ENCODE measurements around the gene MUTYH.
"Not testable (repeated sequence)": the region's sequence is repeated elsewhere in the genome, so short reads cannot be mapped to it uniquely, and the experiment has no call there.

The MUTYH gene

DNA sequence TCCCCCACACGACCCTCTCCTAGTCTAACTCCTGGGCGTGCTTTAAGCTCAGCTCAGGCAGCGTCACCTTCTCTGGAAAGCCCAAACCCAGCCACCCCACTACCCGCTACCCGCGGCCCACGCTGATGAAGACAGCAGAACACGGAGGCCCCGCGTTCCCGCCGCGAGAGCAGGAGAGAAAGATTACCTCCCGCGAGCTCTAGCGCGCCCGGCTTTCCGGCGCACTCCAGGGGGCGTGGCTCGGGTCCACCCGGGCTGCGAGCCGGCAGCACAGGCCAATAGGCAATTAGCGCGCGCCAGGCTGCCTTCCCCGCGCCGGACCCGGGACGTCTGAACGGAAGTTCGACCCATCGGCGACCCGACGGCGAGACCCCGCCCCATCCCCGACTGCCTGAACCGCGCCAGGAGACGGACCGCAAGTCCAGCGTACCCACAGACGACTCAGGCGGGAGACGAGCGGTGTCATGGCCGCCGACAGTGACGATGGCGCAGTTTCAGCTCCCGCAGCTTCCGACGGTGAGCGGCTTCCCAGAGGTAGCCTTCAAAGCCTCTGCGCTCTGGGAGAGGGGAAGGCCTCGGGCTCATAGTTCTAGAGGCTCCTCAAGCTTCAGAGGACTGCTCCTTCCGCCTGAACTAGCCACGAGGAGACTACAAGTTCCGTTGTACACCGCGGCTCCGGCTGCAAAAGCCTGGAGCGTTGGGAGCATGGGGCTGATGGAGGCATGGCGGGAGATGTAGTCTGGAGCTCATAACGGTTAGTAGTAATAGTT, at the start of gene MUTYH, which contains the start of gene TOE1:
MUTYH (minus strand) TSS at position 652 of the 770 bp plus-strand sequence. CDS start 5,935 bp downstream, outside the sequence.
TOE1 (plus strand) TSS at position 382 of the 770 bp plus-strand sequence; CDS start at position 465, 83 bp downstream.
- DNase-seq (ENCODE audit: low spot score): peak; percentile 95

GRCh38 chr1:45386219-45386618, 46.0 kb upstream of the MUTYH start:
- DNase-seq (ENCODE audit: low spot score): no peak

DNA sequence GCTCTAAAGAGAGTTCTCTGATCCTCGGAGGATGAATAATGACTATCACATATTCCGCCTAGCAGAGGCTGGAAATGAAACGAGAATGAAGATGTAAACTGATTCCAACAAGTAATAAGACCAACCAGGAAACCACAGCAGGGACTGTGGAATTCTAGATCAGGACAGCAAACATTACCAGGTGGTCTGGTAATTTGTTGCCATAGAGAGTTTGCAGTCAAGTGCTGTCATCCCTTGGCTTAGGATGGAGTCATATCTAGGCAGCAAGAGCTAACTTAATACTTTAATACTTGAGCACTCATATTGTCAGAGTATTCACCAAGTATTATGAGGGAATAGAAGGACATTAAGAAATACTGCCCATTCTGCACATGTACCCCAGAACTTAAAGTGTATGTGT, 45.1 kb upstream of the MUTYH start:
- no peak for DNase-seq (ENCODE audit: low spot score)

DNA sequence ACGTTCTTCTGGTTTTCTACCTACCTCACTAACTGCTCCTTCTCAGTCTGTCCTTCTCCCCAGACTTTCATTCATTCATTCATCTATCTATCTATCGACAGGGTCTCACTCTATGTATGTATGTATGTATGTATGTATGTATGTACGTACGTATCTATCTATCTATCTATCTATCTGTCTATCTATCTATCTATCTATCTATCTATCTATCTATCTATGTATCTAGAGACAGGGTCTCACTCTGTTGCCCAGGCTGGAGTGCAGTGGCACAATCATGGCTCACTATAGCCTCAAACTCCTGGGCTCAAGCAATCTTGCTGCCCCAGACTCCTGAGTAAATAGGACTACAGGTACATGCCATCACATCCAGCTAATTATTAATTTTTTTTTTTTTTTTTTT, 44.0 kb upstream of the MUTYH start:
- not testable (repeated sequence) for DNase-seq (ENCODE audit: low spot score)

GRCh38 chr1:45383191-45383590, 43.0 kb upstream of the MUTYH start:
- no peak for DNase-seq (ENCODE audit: low spot score)

GRCh38 chr1:45381243-45381642, 41.0 kb upstream of the MUTYH start:
- no peak for DNase-seq (ENCODE audit: low spot score)

DNA sequence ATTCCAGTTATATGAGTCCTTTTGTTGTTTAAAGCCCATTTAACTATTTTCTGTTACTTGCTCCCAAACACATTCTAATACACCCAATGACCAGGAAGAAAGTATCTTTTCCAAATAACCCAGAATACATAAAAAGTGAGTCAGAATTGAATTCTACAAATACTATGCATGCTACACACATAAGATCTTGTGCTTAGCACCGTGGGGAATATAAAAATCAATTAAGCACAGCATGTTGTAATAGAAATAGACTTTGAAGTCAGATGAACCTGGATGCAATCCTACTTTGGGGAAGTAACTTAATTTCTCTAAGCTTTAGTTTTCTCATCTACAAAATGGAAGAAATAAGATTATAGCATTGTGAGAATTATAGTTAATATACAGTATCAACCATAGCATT, 40.5 kb upstream of the MUTYH start:
- no peak for DNase-seq (ENCODE audit: low spot score)

- DNase-seq (ENCODE audit: low spot score): no peak
Observed at GRCh38 chr1:45380125-45380524, 39.9 kb upstream of the MUTYH start.

DNA sequence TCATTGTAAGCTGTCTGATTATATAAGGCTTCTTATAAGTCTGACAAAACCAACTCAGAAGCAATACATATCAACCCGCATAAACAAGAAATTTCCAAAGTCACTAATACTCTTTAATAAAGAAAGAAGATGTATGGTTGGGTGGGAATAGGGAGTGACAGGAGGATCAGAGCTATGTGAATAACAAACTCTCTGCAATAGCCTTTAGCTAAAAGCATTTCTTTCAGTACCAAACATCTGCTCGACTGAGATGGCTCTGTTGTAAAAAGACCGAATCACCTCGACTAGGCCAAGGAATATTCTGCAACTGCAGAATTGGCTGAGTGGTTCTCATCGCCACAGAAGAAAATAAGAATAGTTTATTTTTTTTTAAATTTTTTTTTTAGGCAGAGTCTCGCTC, 39.3 kb upstream of the MUTYH start:
- DNase-seq (ENCODE audit: low spot score): no peak

DNA sequence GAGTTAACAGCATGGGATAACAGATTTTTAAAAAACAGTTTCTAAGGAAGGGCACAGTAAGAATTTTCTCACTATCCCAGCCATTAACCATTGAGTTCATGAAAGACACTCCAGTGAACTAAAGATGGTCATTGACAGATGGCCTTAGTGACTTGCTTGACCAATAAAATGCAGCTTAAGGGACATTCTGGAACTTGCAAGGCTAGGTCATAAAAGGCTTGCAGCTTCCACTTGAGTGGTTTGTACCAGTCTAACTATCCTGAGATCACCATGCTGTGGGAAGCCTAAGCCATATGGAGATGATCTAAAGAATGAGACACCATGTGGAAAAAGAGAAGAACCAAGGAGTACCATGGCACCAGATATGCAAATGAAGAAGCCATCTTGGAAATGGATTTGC, 37.9 kb upstream of the MUTYH start:
- DNase-seq (ENCODE audit: low spot score): no peak

DNA sequence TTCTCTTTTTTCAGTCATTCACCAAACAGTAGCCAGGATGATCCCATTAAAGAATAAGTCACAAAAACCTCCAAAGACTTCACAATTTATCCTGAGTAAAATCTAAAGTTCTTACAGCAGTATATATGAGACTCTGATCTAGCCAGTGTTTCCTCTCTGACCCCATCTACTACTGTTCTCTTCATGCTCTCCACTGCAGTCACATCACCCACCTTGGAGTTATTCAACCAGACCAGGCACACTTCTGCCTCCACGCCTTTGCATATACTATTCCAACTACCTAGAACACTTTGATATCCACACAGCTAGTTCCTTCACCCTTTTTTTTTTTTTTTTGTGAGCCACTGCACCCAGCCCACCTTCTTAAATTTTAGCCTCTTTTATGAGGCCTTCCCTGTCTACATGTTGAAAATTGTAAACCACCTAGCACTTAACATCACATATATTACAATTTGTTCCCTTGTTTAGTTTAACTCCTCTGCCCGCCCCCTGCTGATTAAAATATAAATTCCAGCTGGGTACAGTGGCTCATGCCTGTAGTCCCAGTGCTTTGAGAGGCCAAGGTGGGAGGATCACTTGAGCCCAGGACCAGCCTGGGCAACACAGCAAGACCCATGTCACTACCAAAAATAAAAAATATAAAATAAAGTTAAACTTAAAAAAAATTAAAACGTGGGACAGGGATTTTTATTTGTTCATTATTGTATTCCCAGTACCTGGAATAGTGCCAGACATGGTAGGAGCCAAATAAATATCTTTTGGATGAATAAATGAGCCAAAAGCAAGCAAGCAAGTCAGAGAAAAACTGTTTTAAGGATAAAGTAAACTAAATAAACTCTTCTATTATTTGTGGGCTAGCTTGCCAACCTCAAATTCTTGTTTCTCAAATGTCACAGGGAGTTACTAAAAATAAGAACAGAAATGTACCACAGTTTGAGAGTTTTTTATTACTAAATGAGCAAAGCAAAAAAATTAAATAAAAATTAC, 35.2 kb upstream of the MUTYH start:
- DNase-seq (ENCODE audit: low spot score): peak; percentile 24

DNA sequence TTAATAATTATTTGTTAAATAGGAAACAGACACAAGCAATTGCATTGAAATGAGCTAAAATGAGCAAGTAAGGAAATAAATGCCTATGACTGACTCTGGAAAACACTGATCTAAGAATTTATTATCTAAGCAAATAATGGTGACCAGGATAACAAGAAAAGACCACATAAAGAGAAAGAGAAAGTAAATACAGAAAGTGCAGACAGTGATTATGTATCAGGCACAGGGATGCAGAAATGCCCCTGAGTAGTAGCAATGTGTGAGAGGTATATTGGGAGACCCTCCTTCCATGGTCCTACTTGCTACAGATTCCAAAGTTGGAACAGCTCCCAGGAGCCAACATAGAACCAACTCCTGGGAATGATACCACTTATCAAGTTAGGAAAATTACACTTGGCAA, 33.3 kb upstream of the MUTYH start:
- DNase-seq (ENCODE audit: low spot score): no peak

- no peak for DNase-seq (ENCODE audit: low spot score)
Observed at GRCh38 chr1:45370575-45370974, 30.3 kb upstream of the MUTYH start.

DNA sequence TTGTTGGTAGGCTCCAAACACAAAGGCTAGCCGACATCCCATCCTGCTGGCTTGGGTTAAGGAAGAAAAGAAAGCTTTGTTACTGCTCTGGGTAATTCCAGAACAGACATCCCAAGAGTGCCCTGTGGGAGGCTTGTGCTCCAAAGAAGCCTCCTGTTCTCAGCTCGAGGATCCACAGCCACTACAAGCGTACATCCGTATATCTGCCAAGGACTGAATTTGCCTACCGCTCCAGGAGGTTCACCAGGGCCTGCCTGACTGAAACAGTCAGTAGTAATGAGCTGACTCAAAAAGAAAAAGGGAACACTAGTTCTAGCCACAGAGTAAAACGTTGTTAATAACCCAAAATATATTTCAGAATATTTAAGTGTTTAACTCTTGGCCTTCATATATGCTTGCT, 24.8 kb upstream of the MUTYH start:
- no peak for DNase-seq (ENCODE audit: low spot score)

DNA sequence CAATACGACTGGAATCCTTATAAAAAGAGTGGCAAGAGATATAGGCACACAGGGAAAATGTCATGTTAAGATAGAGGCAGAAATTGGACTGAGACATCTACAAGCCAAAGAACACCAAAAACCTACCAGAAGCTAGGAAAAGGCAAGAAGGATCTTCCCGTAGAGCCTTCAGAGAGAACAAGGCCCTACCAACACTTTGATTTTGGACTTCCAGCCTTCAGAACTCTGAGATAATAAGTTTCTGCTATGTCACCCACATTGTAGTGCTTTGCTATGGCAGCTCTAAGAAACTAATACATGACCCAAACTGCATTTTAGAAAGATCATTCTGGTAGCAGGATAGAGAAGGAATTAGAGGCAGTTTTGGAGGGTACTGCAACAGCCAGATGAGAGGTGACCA, 24.1 kb upstream of the MUTYH start:
- DNase-seq (ENCODE audit: low spot score): no peak

- DNase-seq (ENCODE audit: low spot score): not testable (repeated sequence)
Observed at GRCh38 chr1:45360981-45361380, 20.7 kb upstream of the MUTYH start.

DNA sequence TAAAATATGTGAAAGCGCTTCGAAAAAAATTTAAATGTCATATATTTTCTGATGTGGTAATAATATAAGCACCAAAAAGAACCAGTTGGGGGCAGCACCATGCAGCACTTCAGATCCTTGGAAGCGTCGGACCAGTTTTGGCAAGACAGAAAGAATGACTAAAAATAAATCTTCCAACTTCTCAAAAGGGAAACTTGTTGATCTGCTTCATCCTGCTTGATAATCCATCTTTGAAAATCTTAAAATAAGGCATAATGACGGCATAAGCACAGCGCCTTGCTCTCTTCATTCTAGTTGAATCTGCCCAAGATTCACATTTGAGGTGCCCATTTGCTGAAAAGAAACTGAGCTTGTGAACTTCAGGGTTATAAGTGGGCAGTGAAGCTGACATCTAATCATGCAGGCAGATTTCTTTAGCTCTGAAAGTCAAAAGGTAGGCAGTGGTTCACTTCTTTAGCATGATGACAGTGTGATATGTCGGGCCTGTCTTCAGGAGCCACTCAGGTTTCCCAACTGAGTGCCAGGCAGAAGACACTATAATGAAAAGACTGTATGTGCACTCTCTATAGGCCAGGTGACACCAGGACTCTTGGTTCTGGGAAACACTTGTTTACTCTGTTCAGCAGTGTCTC, 19.8 kb upstream of the MUTYH start:
- DNase-seq (ENCODE audit: low spot score): peak; percentile 18

GRCh38 chr1:45356186-45356585, 15.9 kb upstream of the MUTYH start:
- no peak for DNase-seq (ENCODE audit: low spot score)

GRCh38 chr1:45355683-45356082, 15.4 kb upstream of the MUTYH start:
- DNase-seq (ENCODE audit: low spot score): no peak

DNA sequence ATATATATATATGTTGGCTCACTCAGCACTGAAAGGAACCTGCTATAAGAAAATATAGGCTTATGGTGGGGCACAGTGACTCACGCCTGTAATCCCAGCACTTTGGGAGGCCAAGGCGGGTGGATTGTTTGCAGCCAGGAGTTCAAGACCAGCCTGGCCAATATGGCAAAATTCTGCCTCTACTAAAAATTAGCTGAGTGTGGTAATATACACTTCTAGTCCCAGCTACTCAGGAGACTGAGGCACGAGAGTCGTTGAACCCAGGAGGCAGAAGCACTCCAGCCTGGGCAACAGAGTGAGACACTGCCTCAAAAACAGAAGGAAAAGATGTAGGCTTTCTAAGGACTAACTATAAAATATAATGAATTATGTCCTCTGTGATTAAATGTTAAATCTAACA, 14.6 kb upstream of the MUTYH start:
- DNase-seq (ENCODE audit: low spot score): no peak

GRCh38 chr1:45353685-45354084, 13.4 kb upstream of the MUTYH start:
- DNase-seq (ENCODE audit: low spot score): no peak

GRCh38 chr1:45351508-45351907, 11.3 kb upstream of the MUTYH start:
- no peak for DNase-seq (ENCODE audit: low spot score)

Data from germinal center (tissue), 1 donor.